ENCODE measurements around the gene AARS2. TPM values are rescaled to one million over a fixed set of nuclear protein-coding genes. Genes with fewer than 3 reads are reported as not detected.

Gene AARS2
- polyA plus RNA-seq, 2 of the 4 experiments (the other 2 are of a cell fraction) = 4.3 to 6.2 TPM

- H3K4me3 ChIP-seq = no peak overlapping the region
- FAIRE-seq = no peak
- 24% methylated on average over 4 of the region's 7 CpGs for WGBS (ENCODE audit: missing lambda C conversion rate)
- ChIA-PET CTCF (interaction anchor here (0.6 to 7.2 kb wide), 19 partner anchors 9 to 240 kb away, joined by 3 to 181 read pairs (median 5); partner anchors contain the start of genes AARS2, NFKBIE and TMEM151B), POLR2A (no interaction called here)
- peak in 1 of 2 experiments; percentile 22 for DNase-seq (ENCODE audit: low read depth in 1 of 2, low spot score in 1 of 2)
- no peaks in the 10 kb centered on the region for H3K4me1 ChIP-seq
- H3K9me3 ChIP-seq = no peaks in the 10 kb centered on the region
- no peak overlapping the region for H3K4me2 ChIP-seq
- H3K27ac ChIP-seq = no peak overlapping the region
- no peak for TF ChIP-seq RARB (CRISPR knock-in tag; IDR thresholded peaks at IDR 0.05)
- TF ChIP-seq RNF2 (IDR thresholded peaks at IDR 0.05; ENCODE audit: borderline replicate concordance, low read depth) = no peak
- no peak for TF ChIP-seq HMGXB4 (CRISPR knock-in tag; IDR thresholded peaks at IDR 0.05; ENCODE audit: borderline replicate concordance)
- no peak for TF ChIP-seq HOXA7 (CRISPR knock-in tag; IDR thresholded peaks at IDR 0.05)
- no peak for TF ChIP-seq ESRRA (IDR thresholded peaks at IDR 0.05; ENCODE audit: borderline replicate concordance, low read length)
- TF ChIP-seq RFX5 (IDR thresholded peaks at IDR 0.05) = no peak
- TF ChIP-seq GATA3 (IDR thresholded peaks at IDR 0.05; ENCODE audit: borderline replicate concordance) = no peak
- no peak for TF ChIP-seq RCOR1 (IDR thresholded peaks at IDR 0.05; ENCODE audit: low read depth, low read length)
- no peak for TF ChIP-seq MAX (IDR thresholded peaks at IDR 0.05)
- TF ChIP-seq SMC3 (IDR thresholded peaks at IDR 0.05) = no peak
- no peak for TF ChIP-seq HES2 (IDR thresholded peaks at IDR 0.05)
- TF ChIP-seq CHD4 (IDR thresholded peaks at IDR 0.05; ENCODE audit: borderline replicate concordance) = no peak
- TF ChIP-seq MAZ (IDR thresholded peaks at IDR 0.05; ENCODE audit: borderline replicate concordance, low read depth, low read length) = no peak
- no peak for TF ChIP-seq FOXS1 (CRISPR knock-in tag; IDR thresholded peaks at IDR 0.05)
- TF ChIP-seq CHD2 (IDR thresholded peaks at IDR 0.05; ENCODE audit: low read length, partially characterized antibody) = no peak
- no peak for TF ChIP-seq NR3C1 (IDR thresholded peaks at IDR 0.05)
- peak; percentile 51 to 62; a peak in 3 of 6 replicates for ATAC-seq
These were observed 26.8 kb upstream of the AARS2 start for GRCh38 chr6:44339763-44340625.

GRCh38 chr6:44339301-44339700 is 26.2 kb upstream of the AARS2 start:
- no peak for DNase-seq (ENCODE audit: low read depth in 1 of 2, low spot score in 1 of 2)
- CTCF ChIA-PET = interaction anchor here (0.6 to 7.2 kb wide), 29 partner anchors 9 to 243 kb away, joined by 3 to 181 read pairs (median 4); partner anchors contain the start of genes AARS2, NFKBIE and TMEM151B

More at GRCh38 chr6:44339301-44339700, 26.2 kb upstream of the AARS2 start:
- H3K4me2 ChIP-seq = no peak overlapping the region
- no peak for ATAC-seq
- no peak for TF ChIP-seq RNF2 (IDR thresholded peaks at IDR 0.05; ENCODE audit: borderline replicate concordance, low read depth)
- TF ChIP-seq KDM5A (IDR thresholded peaks at IDR 0.05) = no peak
- TF ChIP-seq HES2 (IDR thresholded peaks at IDR 0.05) = no peak
- TF ChIP-seq NFE2L2 (conservative IDR thresholded peaks at IDR 0.05; ENCODE audit: low read length) = no peak
- no peak overlapping the region for H3K4me3 ChIP-seq
- 64% methylated on average over 5 of the region's 5 CpGs for WGBS (ENCODE audit: missing lambda C conversion rate)
- no peaks in the 10 kb centered on the region for H3K9me3 ChIP-seq
- FAIRE-seq = no peak
- POLR2A ChIA-PET = no interaction called here
- H3K4me1 ChIP-seq = no peaks in the 10 kb centered on the region
- H3K27ac ChIP-seq = no peak overlapping the region
